Measurements from ENCODE around the gene PARD3B.

The PARD3B gene

GRCh38 chr2:204715361-204715760, 170.1 kb downstream of the PARD3B start:
- no peak for DNase-seq

- DNase-seq = no peak
Measured at GRCh38 chr2:204717591-204717990, 172.3 kb downstream of the PARD3B start.

GRCh38 chr2:204718607-204719006, 173.3 kb downstream of the PARD3B start:
- no peak for DNase-seq

- DNase-seq = no peak
Measured at GRCh38 chr2:204720874-204721273, 175.6 kb downstream of the PARD3B start.

GRCh38 chr2:204722207-204722606, 176.9 kb downstream of the PARD3B start:
- no peak for DNase-seq

GRCh38 chr2:204722691-204723090, 177.4 kb downstream of the PARD3B start:
- DNase-seq = no peak

GRCh38 chr2:204725693-204726360, 180.6 kb downstream of the PARD3B start:
- no peak for DNase-seq

- no peak for DNase-seq
Measured at GRCh38 chr2:204726831-204727230, 181.6 kb downstream of the PARD3B start.

GRCh38 chr2:204727368-204727767, 182.1 kb downstream of the PARD3B start:
- no peak for DNase-seq

- no peak for DNase-seq
Measured at GRCh38 chr2:204730603-204731002, 185.3 kb downstream of the PARD3B start.

GRCh38 chr2:204732019-204732418, 186.7 kb downstream of the PARD3B start:
- DNase-seq = no peak

GRCh38 chr2:204737296-204737695, 192.0 kb downstream of the PARD3B start:
- DNase-seq = no peak

- no peak for DNase-seq
Measured at GRCh38 chr2:204738721-204739120, 193.4 kb downstream of the PARD3B start.

- DNase-seq = no peak
Measured at GRCh38 chr2:204743393-204743960, 198.2 kb downstream of the PARD3B start.

- no peak for DNase-seq
Measured at GRCh38 chr2:204744506-204744905, 199.2 kb downstream of the PARD3B start.

GRCh38 chr2:204748286-204748685, 203.0 kb downstream of the PARD3B start:
- no peak for DNase-seq

- no peak for DNase-seq
Measured at GRCh38 chr2:204749319-204749718, 204.0 kb downstream of the PARD3B start.

GRCh38 chr2:204750389-204750788, 205.1 kb downstream of the PARD3B start:
- DNase-seq = no peak

GRCh38 chr2:204751472-204751871, 206.2 kb downstream of the PARD3B start:
- no peak for DNase-seq

GRCh38 chr2:204753841-204754240, 208.6 kb downstream of the PARD3B start:
- DNase-seq = no peak

- no peak for DNase-seq
Measured at GRCh38 chr2:204754898-204755297, 209.6 kb downstream of the PARD3B start.

GRCh38 chr2:204763974-204764703, 218.9 kb downstream of the PARD3B start:
- no peak for DNase-seq

GRCh38 chr2:204770735-204771134, 225.5 kb downstream of the PARD3B start:
- DNase-seq = no peak

- no peak for DNase-seq
Measured at GRCh38 chr2:204771721-204772120, 226.4 kb downstream of the PARD3B start.

Data from activated CD4-positive, alpha-beta T cell treated with anti-CD3 and anti-CD28 coated beads, Interleukin-2, amount 50 U/mL, for 4 hours (primary cell).